PC-3 (cell line): ENCODE data around the gene TRABD2B.

ENCODE experiments used
- EZH2 ChIP-seq: fragments of 300-600 bp; sonication (generic); IDR thresholded peaks from one replicate; pipeline ENCODE4 v1.6.1; 2017; ENCODE audit warnings: antibody characterized with exemption, mild to moderate bottlenecking, low read length; ENCODE audit not compliant: unreplicated experiment
- EZH2phosphoT487 ChIP-seq: fragments of 300-600 bp; sonication (generic); IDR thresholded peaks from 2 replicates; pipeline ENCODE4 v1.6.1; 2018; ENCODE audit warnings: mild to moderate bottlenecking, antibody characterized with exemption, low read length, borderline replicate concordance
- TF ChIP-seq, protein P1 (sequence below): fragments of 300-600 bp; sonication (generic); conservative IDR thresholded peaks from 2 replicates; pipeline ENCODE4 v1.5.1; 2017; ENCODE audit warnings: antibody characterized with exemption, low read depth, mild to moderate bottlenecking, low read length

DNA sequence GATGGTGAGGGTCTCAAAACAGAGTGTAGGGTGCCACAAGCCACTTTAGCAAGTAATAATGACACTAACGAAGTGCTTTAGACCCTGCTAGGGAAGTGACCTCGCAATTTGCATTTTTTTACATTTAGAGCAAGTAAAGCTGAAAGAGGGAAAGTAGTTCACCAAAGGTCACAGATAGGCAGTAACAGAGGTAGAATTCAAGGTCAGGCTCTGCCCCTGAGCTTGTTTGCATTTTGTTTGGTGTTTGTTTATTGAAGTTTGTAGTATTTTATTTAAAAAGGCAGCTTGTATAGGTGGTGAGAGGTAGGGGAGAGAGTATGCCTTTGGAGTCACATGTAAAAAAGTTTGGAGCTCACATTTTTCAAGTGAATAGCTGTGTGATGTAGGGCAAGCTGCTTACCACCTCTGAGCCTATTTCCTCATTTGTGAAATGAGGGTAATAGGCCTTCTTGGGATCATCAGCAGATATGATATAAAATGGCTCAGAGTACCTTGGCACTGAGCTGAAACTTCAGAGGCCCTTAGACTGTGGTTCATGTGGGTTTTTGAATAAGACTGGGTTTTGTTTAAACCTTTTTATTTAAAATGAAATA is 142.5 kb downstream of the TRABD2B start:
- TF ChIP-seq, protein P1, sequence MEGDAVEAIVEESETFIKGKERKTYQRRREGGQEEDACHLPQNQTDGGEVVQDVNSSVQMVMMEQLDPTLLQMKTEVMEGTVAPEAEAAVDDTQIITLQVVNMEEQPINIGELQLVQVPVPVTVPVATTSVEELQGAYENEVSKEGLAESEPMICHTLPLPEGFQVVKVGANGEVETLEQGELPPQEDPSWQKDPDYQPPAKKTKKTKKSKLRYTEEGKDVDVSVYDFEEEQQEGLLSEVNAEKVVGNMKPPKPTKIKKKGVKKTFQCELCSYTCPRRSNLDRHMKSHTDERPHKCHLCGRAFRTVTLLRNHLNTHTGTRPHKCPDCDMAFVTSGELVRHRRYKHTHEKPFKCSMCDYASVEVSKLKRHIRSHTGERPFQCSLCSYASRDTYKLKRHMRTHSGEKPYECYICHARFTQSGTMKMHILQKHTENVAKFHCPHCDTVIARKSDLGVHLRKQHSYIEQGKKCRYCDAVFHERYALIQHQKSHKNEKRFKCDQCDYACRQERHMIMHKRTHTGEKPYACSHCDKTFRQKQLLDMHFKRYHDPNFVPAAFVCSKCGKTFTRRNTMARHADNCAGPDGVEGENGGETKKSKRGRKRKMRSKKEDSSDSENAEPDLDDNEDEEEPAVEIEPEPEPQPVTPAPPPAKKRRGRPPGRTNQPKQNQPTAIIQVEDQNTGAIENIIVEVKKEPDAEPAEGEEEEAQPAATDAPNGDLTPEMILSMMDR: no peak
- no peak for TF ChIP-seq EZH2
- no peak for TF ChIP-seq EZH2phosphoT487
